ENCODE measurements around the gene JPT1. TPM values are rescaled to one million over a fixed set of nuclear protein-coding genes. Genes with fewer than 3 reads are reported as not detected.

The JPT1 gene
- total RNA-seq, 1 experiment from 2014 or later = 448 TPM

- Histone ChIP-seq H3K36me3 (ENCODE audit: control insufficient read depth, insufficient read depth, low read length) (no peaks in the 10 kb centered on the region), H3K9me3 (ENCODE audit: control insufficient read depth, insufficient read depth, low read depth, low read length) (no peaks in the 10 kb centered on the region), H3K4me3 (ENCODE audit: low read depth in 2 of 2, low read length in 2 of 2) (no peak overlapping the region), H3K4me1 (ENCODE audit: control insufficient read depth, insufficient read depth, low read length) (peaks cover 12% of the 10 kb centered on the region), H3K27me3 (ENCODE audit: control insufficient read depth, insufficient read depth, low read length) (no peaks in the 10 kb centered on the region), H3K27ac (ENCODE audit: low read length) (no peak overlapping the region)
- DNase-seq (ENCODE audit: low read depth, low spot score) (no peak), ATAC-seq (no peak)
- intact Hi-C loops (cut with micrococcal nuclease; ENCODE audit: unreplicated experiment) = no loop called here
- in situ Hi-C loops (cut with HindIII; ENCODE audit: low pct_unique_long_range_greater_than_20kb, low sequenced_read_pairs) = no loop called here
- BruUV-seq (replicated peaks) = no TSS peak
- CTCF ChIA-PET = interaction anchor here (0.6 to 0.9 kb wide), 2 partner anchors 83 to 85 kb away, joined by 3 to 6 read pairs; no protein-coding TSS in a partner anchor
- TF ChIP-seq SIN3A (IDR thresholded peaks at IDR 0.05; ENCODE audit: borderline replicate concordance, insufficient read depth, low read depth, low read length) = no peak
- TF ChIP-seq POLR2AphosphoS5 (IDR thresholded peaks at IDR 0.05; ENCODE audit: low read depth, low read length) = no peak
- TF ChIP-seq TCF7L2 (IDR thresholded peaks at IDR 0.05; ENCODE audit: low read depth, low read length) = no peak
- no peak for TF ChIP-seq REST (IDR thresholded peaks at IDR 0.05; ENCODE audit: insufficient read depth in 1 of 2, low read depth in 2 of 2, low read length in 1 of 2)
- no peak for TF ChIP-seq CTCF (IDR thresholded peaks at IDR 0.05)
- POLR2A ChIA-PET = interaction anchor here (0.6 to 0.7 kb wide), 3 partner anchors 7 to 108 kb away, joined by 4 to 10 read pairs (median 6); no protein-coding TSS in a partner anchor
Measured at GRCh38 chr17:75118307-75118706, 36.0 kb downstream of the JPT1 start.

GRCh38 chr17:75116737-75117136, 37.6 kb downstream of the JPT1 start:
- in situ Hi-C loops (cut with HindIII; ENCODE audit: low pct_unique_long_range_greater_than_20kb, low sequenced_read_pairs) = no loop called here
- Histone ChIP-seq H3K4me3 (ENCODE audit: low read depth in 2 of 2, low read length in 2 of 2) (no peak overlapping the region), H3K27ac (ENCODE audit: low read length) (no peak overlapping the region), H3K9me3 (ENCODE audit: control insufficient read depth, insufficient read depth, low read depth, low read length) (no peaks in the 10 kb centered on the region), H3K4me1 (ENCODE audit: control insufficient read depth, insufficient read depth, low read length) (peaks cover 15% of the 10 kb centered on the region), H3K27me3 (ENCODE audit: control insufficient read depth, insufficient read depth, low read length) (no peaks in the 10 kb centered on the region), H3K36me3 (ENCODE audit: control insufficient read depth, insufficient read depth, low read length) (no peaks in the 10 kb centered on the region)
- TF ChIP-seq POLR2AphosphoS5 (IDR thresholded peaks at IDR 0.05; ENCODE audit: low read depth, low read length) = no peak
- TF ChIP-seq TCF7L2 (IDR thresholded peaks at IDR 0.05; ENCODE audit: low read depth, low read length) = no peak
- no peak for TF ChIP-seq SIN3A (IDR thresholded peaks at IDR 0.05; ENCODE audit: borderline replicate concordance, insufficient read depth, low read depth, low read length)
- TF ChIP-seq REST (IDR thresholded peaks at IDR 0.05; ENCODE audit: insufficient read depth in 1 of 2, low read depth in 2 of 2, low read length in 1 of 2) = no peak
- no peak for TF ChIP-seq CTCF (IDR thresholded peaks at IDR 0.05)
- POLR2A ChIA-PET = interaction anchor here (0.5 kb wide), 1 partner anchor 46 kb away, joined by 8 read pairs; no protein-coding TSS in a partner anchor
- ATAC-seq = no peak
- DNase-seq (ENCODE audit: low read depth, low spot score) = no peak
- CTCF ChIA-PET = interaction anchor here (1.4 kb wide), 1 partner anchor 85 kb away, joined by 3 read pairs; no protein-coding TSS in a partner anchor
- BruUV-seq (replicated peaks) = no TSS peak
- intact Hi-C loops (cut with micrococcal nuclease; ENCODE audit: unreplicated experiment) = no loop called here

All from Panc1 (cell line).